NCI-H146 treated with DMSO at 0.1 percent for 48 hours (cell line): ENCODE measurements around the gene P2RX1.

Experiments used
- DNase-seq: peaks from one replicate; lab custom pipeline; 2025; ENCODE audit not compliant: unreplicated experiment; lab: John Stamatoyannopoulos, UW

The P2RX1 gene

DNA sequence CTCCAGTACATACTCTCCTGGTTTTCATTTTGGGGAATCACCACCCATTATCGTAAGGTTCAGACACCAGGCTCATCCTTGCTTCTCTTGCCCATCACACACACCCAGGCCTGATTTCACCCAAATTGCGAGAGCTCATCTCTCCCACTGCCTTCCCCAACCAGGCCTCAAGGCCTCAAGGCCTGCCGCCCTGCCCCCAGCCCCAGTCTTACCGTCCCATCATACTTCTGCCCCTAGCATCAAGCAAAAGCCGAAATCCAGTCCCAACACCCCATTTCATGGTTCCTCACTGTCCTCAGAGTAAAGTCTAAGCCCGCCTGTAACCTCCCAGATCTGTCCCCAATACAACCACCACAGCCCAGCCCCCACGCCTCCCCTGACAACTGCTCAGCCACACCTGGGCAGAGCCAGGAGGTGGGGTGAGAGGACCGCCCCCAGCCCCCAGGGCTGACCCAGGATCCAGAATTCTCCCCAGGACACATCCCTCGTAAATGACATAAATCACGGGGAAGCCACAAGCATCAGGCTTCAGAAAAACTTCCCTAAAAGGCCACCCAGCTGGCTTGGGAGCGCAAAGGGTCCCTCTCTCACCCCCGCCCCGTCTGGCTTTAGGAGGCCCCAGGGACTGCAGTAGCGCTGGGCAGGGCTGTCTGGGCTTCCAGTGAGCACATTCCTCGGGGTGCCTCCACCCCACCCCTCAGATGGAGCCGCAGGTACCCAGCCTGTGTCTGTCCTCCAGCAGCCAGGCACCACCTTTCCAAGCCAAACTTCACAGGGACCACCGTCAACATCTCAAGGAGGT lies 9.6 kb upstream of the P2RX1 start:
- DNase-seq = no peak

DNA sequence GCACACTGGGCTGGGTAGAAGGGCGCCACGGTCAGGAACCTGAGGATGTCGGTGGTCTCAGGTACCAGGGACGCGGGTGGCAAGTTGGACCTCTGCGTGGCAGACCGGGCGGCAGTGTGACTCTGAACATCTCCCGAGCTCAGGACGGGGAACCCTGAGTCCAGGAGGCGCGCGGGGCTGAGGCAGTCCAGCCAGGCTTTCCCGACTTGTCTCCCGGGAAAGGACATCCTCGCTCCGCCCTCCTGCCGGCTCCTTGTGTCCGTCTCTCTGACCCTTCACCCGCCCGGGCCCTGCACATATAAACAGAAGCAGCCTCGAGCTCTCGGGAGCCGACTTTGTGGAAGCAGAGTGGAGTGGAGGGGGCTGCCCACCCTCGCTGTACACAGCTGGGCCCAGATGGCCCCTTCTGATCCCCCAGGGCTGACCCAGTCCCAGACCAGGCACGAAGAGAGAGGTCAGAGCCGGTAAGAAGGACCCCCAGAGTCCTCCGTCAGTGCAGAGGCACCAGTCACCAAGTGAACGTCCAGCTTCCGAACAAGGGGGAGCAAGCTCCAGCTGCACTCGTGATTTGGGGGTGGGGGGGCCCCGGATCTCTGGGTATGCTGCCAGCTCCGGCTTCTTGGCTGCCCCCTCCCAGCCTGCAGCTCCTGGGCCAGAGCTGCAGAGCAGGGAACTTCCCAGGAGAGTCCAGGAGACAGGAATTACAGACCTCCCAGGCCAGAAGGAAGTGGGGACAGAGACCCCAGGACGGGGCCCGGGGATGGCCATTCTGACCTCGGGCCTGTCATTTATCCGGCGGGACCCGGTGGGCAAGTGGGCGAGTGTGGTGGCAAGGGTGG lies 8.5 kb upstream of the P2RX1 start:
- DNase-seq = no peak

DNA sequence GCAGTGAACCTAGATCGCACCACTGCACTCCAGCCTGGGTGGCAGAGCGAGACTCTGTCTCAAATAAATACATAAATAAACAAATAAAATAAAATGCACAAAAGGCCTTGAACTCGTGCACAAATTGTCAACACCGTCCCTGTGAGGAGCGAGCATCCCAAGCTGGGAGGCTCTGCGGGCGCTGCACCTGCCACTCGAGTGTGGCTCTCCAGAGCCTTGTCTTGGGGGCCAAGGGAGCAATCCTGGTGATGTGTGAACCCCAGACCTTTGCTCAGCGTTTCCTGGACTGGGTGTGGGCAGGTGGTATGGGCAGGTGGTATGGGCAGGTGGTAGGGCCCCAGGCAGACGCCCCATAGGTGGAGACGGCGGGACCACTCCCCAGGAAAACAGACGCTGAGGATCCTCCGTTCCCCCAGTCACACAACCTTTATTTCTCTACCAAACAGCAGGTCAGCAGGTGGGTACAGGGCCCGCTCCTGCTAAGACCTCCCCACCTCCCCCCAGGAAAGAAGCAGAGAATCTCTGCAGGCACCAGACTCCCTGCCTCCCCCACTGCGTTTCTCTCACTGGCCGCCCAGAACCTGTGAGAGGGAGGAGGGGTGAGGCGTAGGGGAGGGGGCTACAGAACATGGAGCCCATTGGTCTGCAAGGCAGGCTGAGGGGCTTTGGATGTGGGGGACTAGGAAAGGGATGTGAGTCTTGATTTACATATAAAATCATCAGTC lies 7.4 kb upstream of the P2RX1 start:
- no peak for DNase-seq

DNA sequence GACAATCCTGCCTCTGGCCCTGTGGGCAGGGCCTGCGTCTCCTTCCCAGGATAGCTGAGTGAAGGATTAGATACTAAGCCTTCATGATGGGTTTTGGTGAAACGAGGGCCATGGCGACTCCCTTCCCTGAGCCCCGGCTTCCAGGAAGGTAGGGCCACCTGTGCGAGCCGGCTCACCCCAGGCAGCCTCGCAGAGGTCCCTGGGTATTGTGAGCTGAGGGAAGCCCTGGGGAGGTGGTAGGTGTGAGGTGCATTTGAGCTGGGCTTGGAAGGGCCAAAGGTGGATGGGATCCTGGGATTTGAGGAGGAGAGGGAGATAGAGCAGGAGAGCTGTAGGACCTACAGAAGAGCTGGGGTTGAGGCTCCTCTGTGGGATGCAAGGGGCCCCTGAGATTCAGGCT lies 6.5 kb upstream of the P2RX1 start:
- no peak for DNase-seq

DNA sequence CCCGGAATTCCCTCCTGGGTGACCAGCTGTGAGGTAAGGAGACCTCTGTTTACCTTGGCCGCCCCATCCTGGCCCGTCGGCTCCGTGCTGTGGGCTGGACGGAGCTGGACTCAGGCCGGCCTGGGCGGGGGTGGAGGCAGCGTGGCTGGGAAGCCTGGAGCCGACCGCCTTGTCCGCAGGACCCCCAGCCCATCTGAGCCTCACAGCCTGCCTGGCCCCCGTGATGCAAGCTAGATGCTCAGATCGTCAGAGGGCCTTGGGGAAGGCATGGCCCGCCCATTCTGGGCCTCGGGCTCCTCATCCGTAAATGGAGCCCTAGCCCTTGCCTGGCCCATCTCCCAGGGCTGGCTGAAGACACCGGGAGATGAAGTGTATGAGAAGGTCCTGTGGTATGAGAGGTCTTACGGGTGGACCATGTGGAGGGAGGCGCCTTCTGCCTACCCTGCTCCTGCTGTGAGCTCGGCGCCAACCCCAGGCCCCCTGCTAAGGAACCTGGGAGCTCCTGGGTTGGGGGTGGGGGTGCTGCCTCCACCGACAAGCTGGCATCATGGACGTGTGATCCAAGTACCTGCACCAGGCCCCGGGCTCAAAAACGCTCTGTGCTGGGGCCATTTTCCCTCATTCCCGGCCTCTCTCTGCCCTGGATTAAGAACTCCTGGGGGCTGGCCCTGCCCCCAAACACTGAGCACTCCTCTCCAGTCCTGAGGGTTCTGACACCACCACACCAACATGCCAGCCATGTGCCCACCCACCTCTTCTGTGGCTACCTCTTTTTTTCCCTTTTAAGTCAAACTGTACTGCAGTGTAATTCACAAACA lies 5.4 kb upstream of the P2RX1 start:
- peak; percentile 25 for DNase-seq

DNA sequence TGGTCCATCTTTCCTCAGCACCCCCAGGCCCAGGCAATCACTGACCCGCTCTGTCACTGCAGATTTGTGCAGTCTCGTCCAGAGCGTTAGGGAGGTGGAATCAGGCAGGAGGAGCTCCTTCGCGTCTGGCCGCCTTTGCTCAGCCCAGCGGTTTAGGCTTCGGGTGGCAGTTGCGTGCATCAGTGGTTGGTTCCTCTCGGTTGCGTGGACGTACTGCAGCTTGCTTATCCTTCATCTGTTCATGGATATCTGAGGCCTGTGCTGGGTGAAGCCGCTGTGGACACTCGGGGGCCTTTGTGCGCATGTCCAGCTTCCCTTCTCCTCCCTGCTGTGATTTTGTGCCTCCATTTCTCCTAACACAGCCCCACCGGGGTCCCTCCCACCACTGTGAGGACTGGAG lies 4.7 kb upstream of the P2RX1 start:
- DNase-seq = no peak

DNA sequence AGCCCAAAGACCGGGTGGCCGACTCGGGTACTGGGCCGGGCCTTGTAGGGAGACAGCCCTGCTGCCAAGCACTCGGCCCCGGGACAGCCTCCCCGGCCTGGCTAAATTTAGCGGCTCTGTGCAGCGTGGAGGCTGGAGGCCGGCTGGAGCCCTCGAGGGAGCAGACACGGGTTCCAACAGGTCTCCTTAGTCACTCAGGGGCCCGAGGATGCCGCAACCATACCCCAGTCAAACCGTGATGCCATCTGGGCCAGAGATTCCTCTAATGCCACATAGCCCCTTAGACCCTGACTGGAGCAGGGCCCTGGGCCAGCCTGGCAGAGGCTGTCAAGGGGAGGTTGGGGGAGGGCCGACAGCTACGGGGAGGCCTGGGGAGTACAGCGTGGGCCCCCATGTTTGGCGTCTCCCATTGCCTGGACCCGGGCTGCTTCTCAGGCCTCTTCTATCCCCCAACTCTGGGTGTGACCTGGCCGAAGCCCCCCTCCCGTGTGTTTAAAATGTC lies 2.9 kb upstream of the P2RX1 start:
- DNase-seq = no peak

DNA sequence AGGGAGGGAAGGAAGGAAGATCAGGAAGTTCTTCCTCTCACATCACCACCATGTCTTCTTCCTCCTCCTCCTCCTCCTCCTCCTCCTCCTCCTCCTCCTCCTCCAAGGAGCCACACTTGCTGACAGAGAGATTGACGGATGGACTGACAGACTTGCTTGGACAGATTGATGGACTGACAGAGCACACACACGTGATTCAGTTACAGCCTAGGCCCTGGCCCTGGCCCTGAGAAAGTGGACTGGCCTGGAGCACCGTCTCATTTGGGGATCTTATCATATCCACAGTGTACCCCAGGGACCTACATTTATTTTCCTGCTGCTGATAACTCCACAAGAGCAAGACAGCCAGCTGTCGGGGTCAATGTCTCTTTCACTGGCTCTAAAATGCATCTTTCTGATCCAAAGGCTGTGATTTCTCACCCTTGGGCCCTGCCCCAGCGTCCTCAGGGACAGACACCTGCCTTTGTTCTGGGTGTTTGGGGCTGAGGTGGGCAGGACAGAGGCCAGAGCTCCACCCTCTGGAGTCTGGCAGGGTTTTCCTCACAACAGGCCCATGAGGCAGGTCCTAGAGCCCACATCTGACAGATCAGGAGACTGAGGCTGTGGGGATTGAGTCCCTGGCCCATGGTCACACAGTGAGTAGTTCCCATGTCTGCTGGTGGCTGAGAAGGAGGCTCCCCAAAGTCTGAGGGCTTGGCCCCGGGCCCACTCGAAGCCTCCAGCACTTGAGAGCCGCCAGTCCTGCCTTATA lies 2.3 kb upstream of the P2RX1 start:
- no peak for DNase-seq

DNA sequence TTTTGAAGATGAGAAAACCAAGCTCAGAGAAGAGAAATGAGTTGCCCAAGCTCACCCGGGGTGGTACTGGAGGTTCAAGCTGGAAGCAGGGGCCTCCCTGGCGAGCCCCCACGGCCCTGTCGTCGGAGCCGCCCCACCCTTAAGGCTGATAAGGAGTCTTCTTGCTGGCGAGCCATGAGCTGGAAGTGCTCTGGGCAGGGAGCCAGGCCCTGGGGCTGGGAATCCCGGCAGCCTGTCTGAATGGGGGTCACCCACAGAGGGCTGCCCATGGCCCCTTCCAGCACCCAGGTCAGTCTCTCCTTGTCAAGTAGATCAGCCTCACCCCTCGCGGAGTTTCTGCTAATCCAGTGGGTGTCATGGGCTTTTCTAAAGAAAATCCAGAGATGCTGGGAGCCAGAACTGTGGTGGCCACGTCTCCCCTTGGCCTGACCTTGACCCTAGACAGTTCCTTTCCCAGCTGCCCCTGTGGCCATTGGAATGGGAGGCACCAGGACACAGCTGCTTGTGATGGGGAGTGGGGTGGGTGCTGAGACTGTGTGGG lies 1.2 kb upstream of the P2RX1 start:
- DNase-seq = no peak

DNA sequence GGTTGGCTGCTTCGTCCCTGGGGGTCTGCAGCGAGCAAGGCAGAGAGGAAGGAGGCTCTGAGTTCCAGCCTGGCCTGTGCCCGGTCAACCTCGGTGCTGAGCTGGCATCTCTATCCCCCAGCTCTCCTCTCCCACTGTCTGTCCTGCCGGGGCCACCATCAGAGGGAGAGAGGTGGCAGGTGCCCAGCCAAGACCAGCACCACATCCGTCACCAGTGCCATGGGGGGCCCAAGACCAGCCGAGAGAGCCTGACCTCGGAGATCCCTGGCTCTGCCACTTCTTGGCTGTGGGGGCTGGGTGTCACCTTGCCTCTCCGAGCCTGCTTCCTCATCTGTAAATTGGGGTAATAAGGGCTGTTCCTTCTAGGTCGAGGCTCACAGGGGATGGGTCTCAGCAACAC lies 560 bp upstream of the P2RX1 start:
- DNase-seq = no peak

DNA sequence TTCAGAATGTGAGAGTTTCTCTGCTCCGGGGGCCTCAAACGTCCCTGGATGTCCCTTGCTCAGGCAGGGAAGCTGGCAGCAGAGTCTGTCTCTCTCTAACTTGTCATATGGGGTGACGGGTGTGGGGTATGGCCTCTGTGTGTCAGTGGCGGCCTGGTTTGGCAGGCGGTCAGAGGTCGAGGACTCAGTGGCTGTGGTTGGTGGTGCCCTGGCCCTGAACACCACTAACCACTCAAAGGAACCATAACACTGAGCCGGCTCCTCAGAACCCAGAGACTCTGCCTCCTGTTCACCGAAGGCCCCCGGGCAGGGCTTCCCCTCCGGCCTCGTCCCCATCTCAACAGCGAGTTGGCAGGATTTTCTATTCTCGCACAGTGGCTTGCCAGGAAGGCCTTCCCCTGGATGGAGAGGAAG lies 677 bp downstream of the P2RX1 start:
- no peak for DNase-seq

DNA sequence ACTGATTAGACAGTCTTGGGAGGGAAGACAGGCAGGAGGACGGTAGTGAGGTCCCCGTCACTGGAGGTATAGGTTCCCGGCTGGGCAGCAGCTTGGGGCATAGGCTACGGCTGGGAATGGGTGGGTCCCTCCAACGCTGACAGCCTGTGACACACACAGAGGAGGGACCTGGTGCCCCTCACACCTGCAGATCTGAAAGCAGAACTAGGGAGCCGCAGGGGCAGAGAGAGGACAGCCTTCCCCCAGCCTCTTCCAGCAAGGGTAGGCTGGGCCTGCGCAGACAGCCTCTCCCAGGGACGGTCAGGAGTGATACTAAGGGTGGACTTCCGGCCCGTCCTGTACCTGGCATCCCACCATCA lies 2.0 kb downstream of the P2RX1 start:
- no peak for DNase-seq

DNA sequence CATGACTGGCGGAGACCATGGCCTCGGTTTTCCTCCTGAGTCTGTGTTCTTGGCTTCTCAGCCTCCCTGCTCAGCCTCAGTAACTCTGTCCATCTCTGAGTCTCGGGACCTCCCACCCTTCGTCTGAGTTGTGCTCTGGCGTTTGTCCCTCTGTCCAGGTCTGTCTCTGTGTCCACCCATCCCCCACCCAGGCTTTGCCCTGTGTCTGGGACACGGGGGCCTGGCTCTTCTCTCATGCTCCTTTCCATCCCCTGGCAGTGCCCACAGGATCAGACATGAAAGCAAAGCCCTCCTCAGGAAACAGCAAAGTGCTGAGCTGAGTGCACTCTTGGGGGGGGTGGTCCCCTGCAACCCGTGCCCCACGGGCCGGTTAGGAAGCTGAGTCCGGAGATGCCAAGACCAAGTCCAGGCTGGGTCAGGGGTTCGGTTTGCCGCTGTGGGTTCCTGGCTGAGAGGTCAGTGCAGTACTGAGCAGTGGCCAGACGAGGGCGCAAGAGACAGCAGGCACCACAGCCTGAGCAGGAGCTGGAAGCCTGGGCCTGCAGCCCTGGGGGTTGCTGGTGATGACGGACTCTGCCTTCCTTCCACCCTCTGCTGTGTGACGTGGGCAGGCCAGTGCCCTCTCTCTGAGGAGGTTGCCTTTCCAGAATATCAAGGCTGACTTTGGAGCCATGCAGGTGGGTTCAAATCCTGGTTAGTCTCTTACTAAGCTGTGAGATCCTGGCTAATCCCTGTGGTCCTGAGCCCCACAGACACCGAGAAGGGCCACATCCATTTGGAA lies 2.5 kb downstream of the P2RX1 start:
- peak; percentile 37 for DNase-seq

DNA sequence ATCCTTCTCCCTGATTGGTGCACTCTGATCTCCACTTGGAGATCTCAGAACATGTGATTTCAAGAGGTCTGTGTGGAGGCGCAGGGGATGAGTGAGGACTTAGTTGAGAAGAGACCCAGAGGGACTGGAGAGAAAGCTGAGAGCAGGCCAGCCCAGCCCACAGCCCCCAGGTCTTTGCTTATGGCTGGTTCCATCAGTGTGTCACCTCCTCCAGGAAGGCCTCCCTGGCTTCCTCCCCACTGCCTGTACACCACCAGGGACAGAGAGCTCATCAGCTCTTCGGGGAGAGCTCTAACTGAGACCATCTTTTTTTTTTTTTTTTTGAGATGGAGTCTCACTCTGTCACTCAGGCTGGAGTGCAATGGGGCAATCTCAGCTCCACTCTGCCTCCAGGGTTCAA lies 3.4 kb downstream of the P2RX1 start:
- no peak for DNase-seq

DNA sequence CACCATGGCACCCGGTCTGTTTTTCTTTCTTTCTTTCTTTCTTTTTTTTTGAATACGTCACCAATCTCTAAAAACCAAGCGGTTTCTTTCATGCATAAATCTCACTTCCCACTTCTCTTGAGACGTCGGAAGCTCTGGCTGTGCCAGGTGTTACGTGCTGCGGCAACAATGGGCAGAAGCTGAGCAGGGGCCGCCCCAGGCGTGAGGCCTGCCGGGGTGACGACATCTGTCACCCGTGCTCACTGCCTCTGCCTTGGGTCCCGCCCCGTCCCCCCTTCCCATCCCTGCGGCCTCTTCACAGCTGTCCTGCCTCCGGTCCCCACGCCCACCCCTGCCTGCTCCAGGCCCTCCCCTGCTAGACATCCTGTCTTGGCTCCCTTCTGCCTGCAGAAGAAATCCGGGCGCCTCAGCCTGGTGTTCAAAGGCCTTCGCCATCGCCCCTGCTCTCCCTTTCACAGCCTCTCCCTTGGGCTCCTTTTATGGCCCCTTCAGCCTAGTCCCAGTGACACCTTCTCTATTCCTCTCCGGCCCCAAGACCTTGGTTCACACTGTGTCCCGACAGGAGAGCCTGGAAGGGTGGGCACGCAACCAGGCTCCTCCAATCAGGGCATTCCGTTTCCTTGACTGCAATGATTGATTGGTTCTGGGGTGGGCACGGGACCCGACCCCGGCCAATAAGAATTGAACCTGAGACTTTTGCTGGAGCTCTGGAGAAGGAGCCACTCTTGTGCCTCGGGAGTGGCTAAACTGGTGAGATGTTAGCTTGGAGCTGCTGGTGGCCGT lies 4.8 kb downstream of the P2RX1 start:
- DNase-seq = peak; percentile 13

DNA sequence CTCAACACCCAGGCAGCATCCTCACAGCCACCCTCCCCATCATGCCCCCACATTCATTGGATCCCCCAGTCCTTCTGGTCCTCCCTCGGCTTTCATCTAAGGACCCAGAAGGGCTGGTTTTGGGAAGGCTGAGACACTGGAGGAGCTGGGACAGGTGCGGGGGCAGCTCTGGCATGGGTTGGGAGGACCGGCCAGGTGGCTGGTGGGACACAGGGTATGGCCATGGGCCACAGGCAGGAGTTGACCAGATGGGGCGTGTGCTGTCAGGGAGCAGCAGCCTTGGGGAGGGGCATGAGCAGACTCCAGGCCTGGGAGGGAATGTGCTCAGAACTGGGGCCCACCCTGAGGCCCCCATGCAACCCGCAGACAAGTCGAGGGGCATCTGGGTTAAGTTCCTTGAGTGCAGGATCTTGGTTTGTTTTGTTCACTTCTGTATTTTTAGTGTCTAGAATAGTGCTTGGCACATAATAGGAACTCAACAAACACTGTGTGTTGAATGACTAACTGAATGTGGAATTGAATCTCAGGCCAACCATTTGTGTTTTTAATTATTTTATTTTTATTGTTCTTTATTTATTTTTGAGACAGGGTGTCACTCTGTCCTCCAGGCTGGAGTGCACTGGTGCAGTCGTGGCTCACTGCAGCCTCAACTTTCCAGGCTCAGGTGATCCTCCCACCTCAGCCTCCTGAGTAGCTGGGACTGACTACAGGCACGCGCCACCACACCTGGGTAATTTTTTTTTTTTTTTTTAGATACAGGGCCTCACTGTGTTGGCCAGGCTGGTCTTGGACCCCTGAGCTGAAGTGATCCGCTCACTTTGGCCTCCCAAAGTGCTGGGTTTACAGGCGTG lies 5.6 kb downstream of the P2RX1 start:
- DNase-seq = no peak

DNA sequence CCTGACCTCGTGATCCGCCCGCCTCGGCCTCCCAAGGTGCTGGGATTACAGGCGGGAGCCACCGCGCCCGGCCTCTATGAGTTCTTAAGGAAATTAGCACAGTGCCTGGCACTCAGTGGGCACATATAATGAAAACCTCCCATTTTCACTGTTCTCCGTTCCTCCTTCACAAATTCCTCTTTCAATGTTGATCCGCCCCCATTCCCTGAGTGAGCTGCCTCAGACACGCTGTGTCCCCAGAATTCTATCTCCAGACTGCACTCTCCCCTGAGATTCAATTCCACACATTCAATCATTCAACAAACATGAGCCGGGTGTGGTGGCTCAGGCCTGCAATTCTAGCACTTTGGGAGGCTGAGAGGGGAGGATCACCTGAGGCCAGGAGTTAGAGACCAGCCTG lies 7.0 kb downstream of the P2RX1 start:
- no peak for DNase-seq
